ENCODE results near the gene MAD1L1. TPM values are rescaled to one million over a fixed set of nuclear protein-coding genes. Genes with fewer than 3 reads are reported as not detected.

The MAD1L1 gene
- total RNA-seq, 2 experiments from 2014 or later, result 58.3 to 65.3 TPM

DNA sequence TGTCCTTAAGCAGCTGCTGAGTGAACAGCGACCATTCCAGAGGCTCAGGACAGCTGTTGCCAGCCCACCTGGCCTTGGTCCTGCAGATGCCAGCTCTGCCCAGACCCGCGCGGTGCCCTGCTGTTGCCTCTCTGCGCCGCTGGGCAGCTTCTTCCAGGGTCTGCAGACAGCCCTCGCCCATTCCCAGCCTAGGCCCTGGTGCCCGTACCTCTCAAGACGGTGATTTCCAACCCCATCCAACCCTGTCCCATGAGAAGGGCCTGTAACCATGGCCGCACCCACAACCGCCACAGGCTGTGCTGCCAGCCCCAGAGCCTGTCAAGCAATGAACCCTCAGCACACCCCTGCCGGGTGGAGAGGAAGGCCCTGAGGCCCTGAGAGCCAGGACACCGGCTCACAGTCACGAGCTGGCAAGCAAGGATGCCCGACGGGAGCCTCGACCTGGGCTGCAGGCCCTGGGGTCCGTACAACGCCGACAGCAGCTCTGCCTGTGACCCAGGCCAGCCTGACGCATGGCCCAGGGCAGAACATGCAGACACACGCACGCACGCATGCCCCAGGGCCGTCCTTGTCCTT is 231.9 kb downstream of the MAD1L1 start:
- CTCF ChIA-PET (ENCODE audit: unreplicated experiment), result no interaction called here
- TF ChIP-seq EZH2phosphoT487 (IDR thresholded peaks at IDR 0.05; ENCODE audit: borderline replicate concordance, low read depth, low read length), result no peak
- TF ChIP-seq, protein P1, sequence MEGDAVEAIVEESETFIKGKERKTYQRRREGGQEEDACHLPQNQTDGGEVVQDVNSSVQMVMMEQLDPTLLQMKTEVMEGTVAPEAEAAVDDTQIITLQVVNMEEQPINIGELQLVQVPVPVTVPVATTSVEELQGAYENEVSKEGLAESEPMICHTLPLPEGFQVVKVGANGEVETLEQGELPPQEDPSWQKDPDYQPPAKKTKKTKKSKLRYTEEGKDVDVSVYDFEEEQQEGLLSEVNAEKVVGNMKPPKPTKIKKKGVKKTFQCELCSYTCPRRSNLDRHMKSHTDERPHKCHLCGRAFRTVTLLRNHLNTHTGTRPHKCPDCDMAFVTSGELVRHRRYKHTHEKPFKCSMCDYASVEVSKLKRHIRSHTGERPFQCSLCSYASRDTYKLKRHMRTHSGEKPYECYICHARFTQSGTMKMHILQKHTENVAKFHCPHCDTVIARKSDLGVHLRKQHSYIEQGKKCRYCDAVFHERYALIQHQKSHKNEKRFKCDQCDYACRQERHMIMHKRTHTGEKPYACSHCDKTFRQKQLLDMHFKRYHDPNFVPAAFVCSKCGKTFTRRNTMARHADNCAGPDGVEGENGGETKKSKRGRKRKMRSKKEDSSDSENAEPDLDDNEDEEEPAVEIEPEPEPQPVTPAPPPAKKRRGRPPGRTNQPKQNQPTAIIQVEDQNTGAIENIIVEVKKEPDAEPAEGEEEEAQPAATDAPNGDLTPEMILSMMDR (conservative IDR thresholded peaks at IDR 0.05; ENCODE audit: low read length), result no peak
- H2AFZ ChIP-seq (ENCODE audit: low read length), result no peak overlapping the region

DNA sequence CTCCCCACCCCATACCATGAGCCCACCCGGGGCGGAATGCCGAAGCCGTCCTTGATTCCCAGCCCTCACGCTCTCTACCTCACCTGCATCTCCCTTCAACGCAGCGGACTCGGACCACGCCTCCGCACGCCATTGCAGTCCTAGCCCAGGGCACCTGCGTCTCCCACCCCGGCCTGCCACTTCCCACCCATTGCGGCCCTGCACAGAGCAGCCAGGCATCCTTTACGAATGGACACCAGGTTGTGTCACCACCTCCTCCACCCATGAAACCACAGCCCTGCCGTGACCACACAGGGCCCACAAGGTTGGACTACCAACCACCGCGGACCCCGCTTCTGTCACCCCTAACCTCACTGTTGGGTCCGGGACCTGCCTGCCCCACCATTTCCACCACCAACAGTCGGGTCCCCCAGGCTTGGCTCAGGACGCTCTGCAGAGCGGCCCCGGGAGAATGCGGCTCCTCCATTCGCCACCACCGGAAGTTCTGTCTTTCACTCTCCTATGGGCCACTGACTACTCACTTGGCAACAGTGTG is 232.5 kb downstream of the MAD1L1 start:
- ChIA-PET POLR2A (no interaction called here), CTCF (ENCODE audit: unreplicated experiment) (no interaction called here)
- no peaks in the 10 kb centered on the region for H3K4me1 ChIP-seq (ENCODE audit: insufficient read depth, low read length, poor library complexity, severe bottlenecking)
- no peaks in the 10 kb centered on the region for H3K79me2 ChIP-seq (ENCODE audit: insufficient read depth, low read depth, low read length)
- H3K27ac ChIP-seq (ENCODE audit: low read depth, low read length, poor library complexity, severe bottlenecking), result no peak overlapping the region
- H3K4me2 ChIP-seq (ENCODE audit: low read length), result no peak overlapping the region
- no TSS peak for BruUV-seq (replicated peaks)
- H3K4me3 ChIP-seq (ENCODE audit: low read depth, low read length, poor library complexity, severe bottlenecking), result no peak overlapping the region
- TF ChIP-seq, protein P1 (conservative IDR thresholded peaks at IDR 0.05; ENCODE audit: low read length), result no peak
- no peak for TF ChIP-seq EZH2phosphoT487 (IDR thresholded peaks at IDR 0.05; ENCODE audit: borderline replicate concordance, low read depth, low read length)
- H3K36me3 ChIP-seq (ENCODE audit: insufficient read depth, low read length), result no peaks in the 10 kb centered on the region
- intact Hi-C loops (cut with micrococcal nuclease; ENCODE audit: unreplicated experiment), result no loop called here
- H3K9me3 ChIP-seq (ENCODE audit: low read length), result no peaks in the 10 kb centered on the region
- no peak for DNase-seq (ENCODE audit: low spot score)
- no peaks in the 10 kb centered on the region for H4K20me1 ChIP-seq (ENCODE audit: insufficient read depth, low read length)
- no peak overlapping the region for H2AFZ ChIP-seq (ENCODE audit: low read length)
- H3K9me2 ChIP-seq (ENCODE audit: insufficient read depth, low read length), result no peaks in the 10 kb centered on the region

More for the DNA sequence above, 231.9 kb downstream of the MAD1L1 start:
- Histone ChIP-seq H3K4me1 (ENCODE audit: insufficient read depth, low read length, poor library complexity, severe bottlenecking) (no peaks in the 10 kb centered on the region), H3K36me3 (ENCODE audit: insufficient read depth, low read length) (no peaks in the 10 kb centered on the region), H3K4me2 (ENCODE audit: low read length) (no peak overlapping the region), H3K9me2 (ENCODE audit: insufficient read depth, low read length) (no peaks in the 10 kb centered on the region), H3K27ac (ENCODE audit: low read depth, low read length, poor library complexity, severe bottlenecking) (no peak overlapping the region), H3K9me3 (ENCODE audit: low read length) (no peaks in the 10 kb centered on the region), H3K4me3 (ENCODE audit: low read depth, low read length, poor library complexity, severe bottlenecking) (no peak overlapping the region), H3K79me2 (ENCODE audit: insufficient read depth, low read depth, low read length) (no peaks in the 10 kb centered on the region), H4K20me1 (ENCODE audit: insufficient read depth, low read length) (no peaks in the 10 kb centered on the region)
- intact Hi-C loops (cut with micrococcal nuclease; ENCODE audit: unreplicated experiment), result no loop called here
- BruUV-seq (replicated peaks), result no TSS peak
- DNase-seq (ENCODE audit: low spot score), result no peak
- POLR2A ChIA-PET, result no interaction called here

- POLR2A ChIA-PET, result no interaction called here
- intact Hi-C loops (cut with micrococcal nuclease; ENCODE audit: unreplicated experiment), result no loop called here
- no peak overlapping the region for H3K27ac ChIP-seq (ENCODE audit: low read depth, low read length, poor library complexity, severe bottlenecking)
These were observed 233.3 kb downstream of the MAD1L1 start for GRCh38 chr7:1999278-1999984.

More at GRCh38 chr7:1999278-1999984, 233.3 kb downstream of the MAD1L1 start:
- Histone ChIP-seq H3K9me3 (ENCODE audit: low read length) (no peaks in the 10 kb centered on the region), H4K20me1 (ENCODE audit: insufficient read depth, low read length) (no peaks in the 10 kb centered on the region), H3K4me2 (ENCODE audit: low read length) (no peak overlapping the region), H2AFZ (ENCODE audit: low read length) (no peak overlapping the region), H3K79me2 (ENCODE audit: insufficient read depth, low read depth, low read length) (no peaks in the 10 kb centered on the region), H3K4me3 (ENCODE audit: low read depth, low read length, poor library complexity, severe bottlenecking) (no peak overlapping the region), H3K4me1 (ENCODE audit: insufficient read depth, low read length, poor library complexity, severe bottlenecking) (no peaks in the 10 kb centered on the region), H3K36me3 (ENCODE audit: insufficient read depth, low read length) (no peaks in the 10 kb centered on the region), H3K9me2 (ENCODE audit: insufficient read depth, low read length) (no peaks in the 10 kb centered on the region)
- no TSS peak for BruUV-seq (replicated peaks)
- no peak for DNase-seq (ENCODE audit: low spot score)
- TF ChIP-seq, protein P1 (conservative IDR thresholded peaks at IDR 0.05; ENCODE audit: low read length), result no peak
- no peak for TF ChIP-seq EZH2phosphoT487 (IDR thresholded peaks at IDR 0.05; ENCODE audit: borderline replicate concordance, low read depth, low read length)
- CTCF ChIA-PET (ENCODE audit: unreplicated experiment), result no interaction called here

All from OCI-LY7 (cell line).